Esophagus muscularis mucosa (tissue), 3 donors: ENCODE measurements around the gene FARSB.

Source experiments
- POLR2AphosphoS5 ChIP-seq, 2 donors: sonication (generic); formaldehyde crosslinking; IDR thresholded peaks; one replicate each; pipeline ENCODE4 v1.6.1; 2017; ENCODE audit warnings: antibody characterized with exemption in 2 of 2
- TF ChIP-seq, protein P1 (sequence below), 3 experiments: fragments of 200-600 bp in 2 of 3; fragments of 450-650 bp in 1 of 3; sonication (generic) in 2 of 3; IDR thresholded peaks; one replicate each; pipeline ENCODE4 v1.5.1; 2017 to 2019; ENCODE audit warnings: antibody characterized with exemption in 3 of 3, mild to moderate bottlenecking in 2 of 3, moderate library complexity in 1 of 3

DNA sequence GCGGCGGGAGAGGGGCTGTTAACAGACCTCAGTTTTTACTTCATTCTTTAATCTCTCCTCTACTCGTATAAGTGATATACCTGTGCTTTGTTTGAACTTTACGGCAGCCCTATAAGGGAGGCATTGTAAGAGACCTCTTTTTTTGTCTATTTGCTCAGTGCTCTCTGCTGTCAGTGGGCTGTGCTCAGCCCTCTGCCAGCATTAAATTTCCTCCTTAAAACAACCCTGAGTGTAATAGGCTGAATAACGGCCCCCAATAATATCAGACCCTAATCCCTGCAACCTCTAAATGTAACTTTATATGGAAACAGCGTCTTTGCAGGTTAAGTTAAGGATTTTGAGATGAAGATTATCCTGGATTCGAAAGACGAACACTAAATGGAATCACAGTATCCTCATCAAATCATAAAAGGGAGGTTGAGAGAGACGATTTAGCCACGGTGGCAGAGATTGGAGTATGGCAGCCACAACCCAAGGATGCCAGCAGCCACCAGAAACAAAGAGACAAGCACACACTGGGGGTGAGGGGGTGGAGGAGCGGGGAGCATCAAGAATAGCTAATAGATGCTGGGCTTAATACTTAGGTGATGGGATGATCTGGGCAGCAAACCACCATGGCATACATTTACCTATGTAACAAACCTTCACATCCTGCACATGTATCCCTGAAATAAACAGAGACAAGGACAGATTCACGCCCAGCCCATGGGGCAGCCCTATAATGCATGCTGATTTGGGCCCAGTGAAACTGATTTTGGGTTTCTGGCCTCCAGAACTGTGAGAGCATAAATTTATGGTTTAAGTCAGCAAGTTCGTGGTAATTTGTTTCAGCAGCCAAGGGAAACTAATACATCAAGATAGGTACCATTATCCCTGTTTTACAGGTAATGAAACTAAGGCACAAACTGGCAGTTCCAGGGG, 894 bp upstream of the FARSB start:
- TF ChIP-seq, protein P1, sequence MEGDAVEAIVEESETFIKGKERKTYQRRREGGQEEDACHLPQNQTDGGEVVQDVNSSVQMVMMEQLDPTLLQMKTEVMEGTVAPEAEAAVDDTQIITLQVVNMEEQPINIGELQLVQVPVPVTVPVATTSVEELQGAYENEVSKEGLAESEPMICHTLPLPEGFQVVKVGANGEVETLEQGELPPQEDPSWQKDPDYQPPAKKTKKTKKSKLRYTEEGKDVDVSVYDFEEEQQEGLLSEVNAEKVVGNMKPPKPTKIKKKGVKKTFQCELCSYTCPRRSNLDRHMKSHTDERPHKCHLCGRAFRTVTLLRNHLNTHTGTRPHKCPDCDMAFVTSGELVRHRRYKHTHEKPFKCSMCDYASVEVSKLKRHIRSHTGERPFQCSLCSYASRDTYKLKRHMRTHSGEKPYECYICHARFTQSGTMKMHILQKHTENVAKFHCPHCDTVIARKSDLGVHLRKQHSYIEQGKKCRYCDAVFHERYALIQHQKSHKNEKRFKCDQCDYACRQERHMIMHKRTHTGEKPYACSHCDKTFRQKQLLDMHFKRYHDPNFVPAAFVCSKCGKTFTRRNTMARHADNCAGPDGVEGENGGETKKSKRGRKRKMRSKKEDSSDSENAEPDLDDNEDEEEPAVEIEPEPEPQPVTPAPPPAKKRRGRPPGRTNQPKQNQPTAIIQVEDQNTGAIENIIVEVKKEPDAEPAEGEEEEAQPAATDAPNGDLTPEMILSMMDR (IDR thresholded peaks at IDR 0.05) = no peak
- no peak for TF ChIP-seq POLR2AphosphoS5 (IDR thresholded peaks at IDR 0.05)
